ENCODE data around the gene ROBO3.

Gene ROBO3, protein sequence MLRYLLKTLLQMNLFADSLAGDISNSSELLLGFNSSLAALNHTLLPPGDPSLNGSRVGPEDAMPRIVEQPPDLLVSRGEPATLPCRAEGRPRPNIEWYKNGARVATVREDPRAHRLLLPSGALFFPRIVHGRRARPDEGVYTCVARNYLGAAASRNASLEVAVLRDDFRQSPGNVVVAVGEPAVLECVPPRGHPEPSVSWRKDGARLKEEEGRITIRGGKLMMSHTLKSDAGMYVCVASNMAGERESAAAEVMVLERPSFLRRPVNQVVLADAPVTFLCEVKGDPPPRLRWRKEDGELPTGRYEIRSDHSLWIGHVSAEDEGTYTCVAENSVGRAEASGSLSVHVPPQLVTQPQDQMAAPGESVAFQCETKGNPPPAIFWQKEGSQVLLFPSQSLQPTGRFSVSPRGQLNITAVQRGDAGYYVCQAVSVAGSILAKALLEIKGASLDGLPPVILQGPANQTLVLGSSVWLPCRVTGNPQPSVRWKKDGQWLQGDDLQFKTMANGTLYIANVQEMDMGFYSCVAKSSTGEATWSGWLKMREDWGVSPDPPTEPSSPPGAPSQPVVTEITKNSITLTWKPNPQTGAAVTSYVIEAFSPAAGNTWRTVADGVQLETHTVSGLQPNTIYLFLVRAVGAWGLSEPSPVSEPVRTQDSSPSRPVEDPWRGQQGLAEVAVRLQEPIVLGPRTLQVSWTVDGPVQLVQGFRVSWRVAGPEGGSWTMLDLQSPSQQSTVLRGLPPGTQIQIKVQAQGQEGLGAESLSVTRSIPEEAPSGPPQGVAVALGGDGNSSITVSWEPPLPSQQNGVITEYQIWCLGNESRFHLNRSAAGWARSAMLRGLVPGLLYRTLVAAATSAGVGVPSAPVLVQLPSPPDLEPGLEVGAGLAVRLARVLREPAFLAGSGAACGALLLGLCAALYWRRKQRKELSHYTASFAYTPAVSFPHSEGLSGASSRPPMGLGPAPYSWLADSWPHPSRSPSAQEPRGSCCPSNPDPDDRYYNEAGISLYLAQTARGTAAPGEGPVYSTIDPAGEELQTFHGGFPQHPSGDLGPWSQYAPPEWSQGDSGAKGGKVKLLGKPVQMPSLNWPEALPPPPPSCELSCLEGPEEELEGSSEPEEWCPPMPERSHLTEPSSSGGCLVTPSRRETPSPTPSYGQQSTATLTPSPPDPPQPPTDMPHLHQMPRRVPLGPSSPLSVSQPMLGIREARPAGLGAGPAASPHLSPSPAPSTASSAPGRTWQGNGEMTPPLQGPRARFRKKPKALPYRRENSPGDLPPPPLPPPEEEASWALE (N-terminal part only)

GRCh38 chr11:124865181-124865901, at the start of gene ROBO3:
Gene ROBO3, plus strand, starts transcription at chr11:124865432. Its CDS starts 146 bp downstream, at chr11:124865578.
- DNase-seq = no peak

GRCh38 chr11:124817036-124817435, 48.2 kb upstream of the ROBO3 start:
- no peak for DNase-seq

DNA sequence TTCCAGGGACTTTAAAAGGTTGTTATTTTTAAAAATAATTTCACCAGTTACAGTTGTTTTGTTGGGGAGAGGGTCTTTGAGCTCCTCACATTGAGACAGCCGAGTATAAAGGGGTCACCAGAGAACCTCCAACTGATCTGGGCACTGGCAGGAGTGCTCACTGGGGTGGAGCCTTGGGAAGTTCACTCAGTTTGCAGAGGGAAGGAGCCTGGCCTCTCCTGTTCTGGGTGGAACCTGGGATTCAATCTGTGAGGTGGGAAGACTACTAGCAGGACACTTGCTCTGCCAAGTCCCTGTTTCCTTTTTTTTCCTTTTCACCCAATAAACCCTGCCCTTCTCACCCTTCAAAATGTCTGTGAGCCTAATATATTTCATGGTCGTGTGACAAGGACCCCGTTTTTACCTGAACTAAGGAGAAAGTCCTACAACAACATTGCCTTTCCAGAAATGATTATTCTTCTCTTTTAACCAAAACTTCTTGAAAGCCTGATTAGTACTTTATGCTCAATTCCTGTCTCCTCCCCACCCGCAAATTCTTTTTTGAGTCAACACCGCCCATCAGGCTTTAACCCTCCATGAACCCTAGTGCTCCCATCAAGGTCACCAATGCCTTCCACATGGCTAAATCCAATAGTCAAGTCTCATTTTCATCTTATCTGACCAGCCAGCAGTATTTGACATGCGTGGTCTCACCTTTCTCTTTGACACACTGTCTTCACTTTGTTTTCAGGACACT, 43.1 kb upstream of the ROBO3 start:
- no peak for DNase-seq

GRCh38 chr11:124823512-124824376, 41.5 kb upstream of the ROBO3 start:
- DNase-seq = no peak

DNA sequence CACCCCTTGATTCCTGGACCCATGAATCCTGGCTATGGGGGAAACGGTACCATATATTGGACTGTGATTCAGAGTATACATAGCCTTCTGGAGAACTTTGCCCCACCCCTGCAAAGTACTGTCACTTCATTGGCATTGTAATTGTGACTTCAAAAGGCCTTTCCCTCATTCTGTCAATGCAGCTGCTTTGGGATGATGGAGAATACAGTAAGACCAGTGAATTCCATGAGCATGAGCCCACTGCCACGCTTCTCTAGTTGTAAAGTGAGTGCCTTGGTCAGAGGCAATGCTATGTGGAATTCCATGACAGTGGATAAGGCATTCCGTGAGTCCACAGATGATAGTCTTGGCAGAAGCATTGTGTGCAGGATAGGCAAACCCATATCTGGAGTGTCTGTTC, 39.4 kb upstream of the ROBO3 start:
- no peak for DNase-seq

- DNase-seq = no peak
Observed at GRCh38 chr11:124829986-124830385, 35.2 kb upstream of the ROBO3 start.

DNA sequence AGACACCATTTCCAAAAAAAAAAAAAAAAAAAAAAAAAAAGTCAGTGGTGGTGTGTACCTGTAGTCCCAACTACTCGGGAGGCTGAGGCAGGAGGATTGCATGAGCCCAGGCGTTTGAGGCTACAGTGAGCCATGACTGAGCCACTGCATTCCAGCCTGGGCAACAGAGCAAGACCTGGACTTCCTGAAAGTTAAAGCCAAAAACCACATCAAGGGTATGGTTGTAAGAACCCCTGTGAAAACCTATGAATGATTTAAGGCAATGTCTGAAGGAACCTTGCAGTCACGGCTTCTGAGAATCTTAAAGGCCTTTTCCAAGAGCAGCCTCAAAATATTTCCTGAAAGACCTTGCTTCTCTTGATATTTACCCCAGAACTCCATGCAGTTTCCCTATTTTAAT, 34.5 kb upstream of the ROBO3 start:
- DNase-seq = no peak

DNA sequence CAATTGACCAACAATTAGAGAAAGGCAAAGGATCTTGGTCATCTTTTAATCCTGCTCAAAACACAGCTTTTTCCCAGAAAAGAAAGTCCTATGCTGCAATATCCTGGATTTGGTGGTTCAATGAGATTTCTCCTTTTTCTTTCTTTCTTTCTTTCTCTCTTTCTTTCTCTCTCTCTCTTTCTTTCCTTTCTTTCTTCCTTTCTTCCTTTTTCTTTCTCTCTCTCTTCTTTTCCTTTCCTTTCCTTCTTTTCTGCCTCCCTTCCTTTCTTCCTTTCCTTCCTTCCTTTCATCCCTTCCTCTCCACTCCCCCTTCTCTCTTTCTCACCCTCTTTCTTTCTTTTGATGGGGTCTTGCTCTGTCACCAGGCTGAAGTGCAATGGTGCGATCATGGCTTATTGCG, 33.3 kb upstream of the ROBO3 start:
- DNase-seq = no peak

- DNase-seq = no peak
Observed at GRCh38 chr11:124832571-124832970, 32.7 kb upstream of the ROBO3 start.

DNA sequence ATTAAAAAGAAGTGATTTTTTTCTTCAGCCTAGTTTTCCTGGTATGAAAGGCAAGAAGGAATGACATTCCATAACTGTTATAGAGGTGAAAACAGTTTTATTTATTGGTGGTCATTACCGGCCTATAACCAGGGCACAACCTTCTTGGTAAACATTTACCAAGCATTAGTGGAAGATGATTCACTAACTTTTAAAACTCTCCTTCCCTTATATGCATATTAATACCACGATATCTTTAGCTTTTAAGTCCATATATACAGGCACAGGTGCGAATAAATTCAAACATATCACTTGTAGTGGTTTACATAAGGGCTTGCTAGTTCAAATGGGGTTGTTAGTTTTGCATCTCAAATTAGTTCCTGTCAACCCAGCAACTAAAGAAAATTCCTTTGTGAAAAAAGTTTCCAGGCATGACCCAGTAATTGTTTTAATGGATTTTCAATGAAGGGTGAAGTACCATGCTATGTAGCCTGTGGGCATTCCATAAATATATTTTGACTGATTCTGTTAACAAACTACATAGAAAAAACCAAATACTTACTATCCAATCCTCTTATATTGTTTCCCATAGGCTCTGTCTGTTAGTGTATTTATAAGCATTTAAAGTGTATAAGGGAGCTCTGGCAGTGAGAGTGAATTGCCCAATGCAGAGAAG, 30.6 kb upstream of the ROBO3 start:
- DNase-seq = no peak

DNA sequence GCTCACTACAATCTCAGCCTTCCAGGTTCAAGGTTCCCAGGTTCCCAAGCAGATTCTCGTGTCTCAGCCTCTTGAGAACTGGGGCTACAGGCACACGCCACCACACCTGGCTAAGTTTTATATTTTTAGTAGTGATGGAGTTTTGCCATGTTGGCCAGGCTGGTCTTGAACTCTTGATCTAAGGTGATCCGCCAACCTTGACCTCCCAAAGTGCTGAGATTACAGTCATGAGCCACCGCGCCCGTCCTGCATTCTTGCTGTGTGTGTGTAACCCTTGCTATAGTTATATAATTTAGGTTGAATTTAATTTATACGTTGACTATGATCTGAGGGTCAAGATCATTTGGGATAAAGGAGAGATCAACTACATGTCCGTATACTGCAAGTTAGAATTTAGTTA, 29.3 kb upstream of the ROBO3 start:
- DNase-seq = no peak

- no peak for DNase-seq
Observed at GRCh38 chr11:124837491-124837856, 27.8 kb upstream of the ROBO3 start.

DNA sequence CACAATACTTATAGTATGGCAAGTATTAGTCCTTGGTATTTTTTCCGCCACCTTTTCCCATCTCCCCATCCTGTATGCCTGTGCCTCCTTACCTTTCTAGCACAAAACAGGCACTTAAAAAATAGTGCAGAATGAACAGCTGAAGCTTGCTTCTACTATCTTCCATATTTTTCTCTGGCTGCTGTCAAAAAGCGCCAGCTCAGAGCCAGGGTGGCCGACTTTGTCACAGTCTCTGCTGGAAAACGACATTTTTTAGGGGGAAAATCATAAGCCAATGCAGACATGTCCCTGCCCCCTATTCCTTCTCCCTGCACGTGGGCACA, 26.5 kb upstream of the ROBO3 start:
- DNase-seq = no peak

- peak in 1 of 2 experiments; percentile 6 for DNase-seq
Observed at GRCh38 chr11:124839128-124839971, 25.9 kb upstream of the ROBO3 start.

- no peak for DNase-seq
Observed at GRCh38 chr11:124839972-124840621, 25.1 kb upstream of the ROBO3 start.

GRCh38 chr11:124840666-124841065, 24.6 kb upstream of the ROBO3 start:
- no peak for DNase-seq

- DNase-seq = no peak
Observed at GRCh38 chr11:124841201-124841600, 24.0 kb upstream of the ROBO3 start.

DNA sequence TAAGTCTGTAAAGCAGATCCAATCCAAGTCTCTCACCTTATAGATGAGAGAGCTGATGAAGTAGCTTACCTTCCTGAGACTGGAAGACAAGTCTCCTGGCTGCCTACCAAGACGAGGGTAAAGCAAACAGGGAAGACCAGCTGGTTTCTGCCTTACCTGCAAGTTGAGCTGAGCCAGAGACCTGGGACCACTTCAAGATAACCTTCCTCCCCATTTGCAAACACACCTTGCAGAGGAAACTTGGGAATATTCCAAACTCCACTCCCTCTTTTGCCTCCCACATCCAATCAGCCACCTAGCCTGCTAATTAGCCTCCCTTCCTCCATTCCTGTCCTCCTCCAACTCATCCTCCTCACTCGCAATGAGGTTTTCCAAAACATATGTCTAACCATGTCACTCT, 23.4 kb upstream of the ROBO3 start:
- DNase-seq = no peak

DNA sequence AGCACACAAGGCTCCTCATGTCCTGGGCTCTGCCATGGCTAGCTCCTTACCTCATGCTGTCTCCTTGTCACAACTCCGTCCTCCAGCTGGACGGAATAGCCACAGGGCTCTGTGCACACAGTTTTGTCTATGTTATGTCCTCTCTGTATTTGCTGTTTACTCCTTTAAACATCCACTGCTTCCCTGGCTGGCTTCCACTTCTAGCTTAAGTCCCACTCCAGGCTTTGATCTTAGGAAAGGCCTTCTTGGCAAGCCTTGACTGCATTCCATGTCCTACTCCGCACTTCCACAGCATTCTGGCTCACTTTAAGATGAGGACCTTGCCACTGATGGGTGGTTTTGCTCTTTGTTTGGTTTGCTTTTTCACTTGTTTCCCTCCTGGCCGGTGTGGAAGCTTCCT, 22.9 kb upstream of the ROBO3 start:
- DNase-seq = no peak
